Hepatic stellate cell (primary cell): ENCODE measurements around the gene SERPINA12.

Source experiments
- DNase-seq: peaks from one replicate; pipeline ENCODE4 v3.0.0; 2011; ENCODE audit warnings: low spot score

SERPINA12 gene, protein sequence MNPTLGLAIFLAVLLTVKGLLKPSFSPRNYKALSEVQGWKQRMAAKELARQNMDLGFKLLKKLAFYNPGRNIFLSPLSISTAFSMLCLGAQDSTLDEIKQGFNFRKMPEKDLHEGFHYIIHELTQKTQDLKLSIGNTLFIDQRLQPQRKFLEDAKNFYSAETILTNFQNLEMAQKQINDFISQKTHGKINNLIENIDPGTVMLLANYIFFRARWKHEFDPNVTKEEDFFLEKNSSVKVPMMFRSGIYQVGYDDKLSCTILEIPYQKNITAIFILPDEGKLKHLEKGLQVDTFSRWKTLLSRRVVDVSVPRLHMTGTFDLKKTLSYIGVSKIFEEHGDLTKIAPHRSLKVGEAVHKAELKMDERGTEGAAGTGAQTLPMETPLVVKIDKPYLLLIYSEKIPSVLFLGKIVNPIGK

DNA sequence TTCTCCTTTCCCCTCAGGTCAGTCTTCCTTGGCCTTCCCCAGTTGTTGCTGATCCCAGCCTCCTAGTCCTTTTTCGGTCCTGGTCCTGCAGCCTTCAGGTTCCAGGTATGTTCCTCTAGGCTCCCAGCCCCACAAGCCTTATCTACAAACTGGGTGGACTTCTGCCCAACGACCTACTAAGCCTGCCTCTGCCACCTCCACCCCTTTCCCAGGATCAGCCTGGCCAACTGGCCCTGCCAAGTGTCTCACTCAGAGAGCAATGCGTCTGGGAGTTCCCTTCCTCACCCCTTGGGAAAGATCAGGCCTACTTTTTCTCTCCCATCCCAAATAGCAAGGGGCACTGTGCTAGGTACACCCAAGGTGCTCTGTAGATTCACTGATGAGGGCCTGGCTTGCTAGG lies at the start of gene SERPINA12:
TSS of gene SERPINA12 (minus strand) at position 114 of the 400 bp plus-strand sequence. CDS start 11,072 bp downstream, outside the sequence.
- DNase-seq, result no peak

DNA sequence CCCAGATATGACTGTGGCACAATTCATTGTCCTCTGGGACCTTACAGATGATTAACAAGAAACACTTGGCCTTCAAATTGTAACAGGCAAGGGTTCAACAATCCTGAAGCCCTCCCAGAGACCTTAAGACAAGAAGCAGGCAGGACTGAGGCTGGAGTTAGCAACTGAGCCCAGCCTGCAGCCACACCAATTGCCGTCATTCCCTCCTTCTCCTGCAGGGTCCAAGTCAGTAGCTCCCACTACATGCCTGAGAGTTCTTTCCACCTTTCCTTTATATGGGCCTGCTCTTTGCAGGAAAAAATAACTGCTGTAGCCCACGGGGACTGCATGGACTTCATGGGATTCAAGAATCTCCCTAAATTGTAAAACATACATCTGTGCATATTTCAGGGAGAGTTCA lies 49.6 kb upstream of the SERPINA12 start:
- DNase-seq, result no peak

DNA sequence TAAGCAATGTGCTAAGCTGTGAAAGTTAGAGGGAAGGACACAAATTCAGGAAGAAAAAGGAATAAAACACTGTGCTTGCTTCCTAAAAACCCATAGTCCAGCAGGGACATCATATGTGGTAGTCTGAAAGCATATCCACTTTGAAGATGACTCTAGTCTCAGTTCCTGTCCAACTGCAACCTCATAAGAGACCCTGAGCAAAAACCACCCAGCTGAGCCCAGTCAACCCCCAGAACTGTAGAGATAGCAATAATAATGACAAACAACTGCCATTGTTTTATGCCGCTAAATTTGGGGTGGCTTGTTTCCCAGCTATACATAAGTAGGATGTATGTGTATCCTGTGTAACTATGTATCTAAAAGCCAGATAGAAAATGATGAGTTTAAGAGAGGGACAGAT lies 48.1 kb upstream of the SERPINA12 start:
- no peak for DNase-seq

DNA sequence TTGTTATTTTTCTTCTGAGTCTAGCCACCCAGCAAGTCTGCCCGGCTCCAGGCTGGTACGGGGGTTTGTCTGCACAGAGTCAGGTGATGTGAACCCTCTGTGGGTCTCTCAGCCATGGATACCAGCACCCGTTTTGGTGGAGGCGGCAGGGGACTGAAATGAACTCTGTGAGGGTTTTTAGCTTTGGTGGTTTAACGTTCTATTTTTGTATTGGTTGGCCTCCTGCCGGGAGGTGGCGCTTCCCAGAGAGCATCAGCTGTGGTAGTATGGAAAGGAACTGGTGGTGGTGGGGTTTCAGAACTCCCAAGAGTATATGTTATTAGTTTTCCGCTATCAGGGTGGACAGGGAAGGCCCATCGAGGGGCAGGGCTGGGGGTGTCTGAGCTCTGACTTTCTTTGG lies 46.7 kb upstream of the SERPINA12 start:
- no peak for DNase-seq

- DNase-seq, result no peak
Measured at GRCh38 chr14:94550041-94550440, 40.8 kb upstream of the SERPINA12 start.

DNA sequence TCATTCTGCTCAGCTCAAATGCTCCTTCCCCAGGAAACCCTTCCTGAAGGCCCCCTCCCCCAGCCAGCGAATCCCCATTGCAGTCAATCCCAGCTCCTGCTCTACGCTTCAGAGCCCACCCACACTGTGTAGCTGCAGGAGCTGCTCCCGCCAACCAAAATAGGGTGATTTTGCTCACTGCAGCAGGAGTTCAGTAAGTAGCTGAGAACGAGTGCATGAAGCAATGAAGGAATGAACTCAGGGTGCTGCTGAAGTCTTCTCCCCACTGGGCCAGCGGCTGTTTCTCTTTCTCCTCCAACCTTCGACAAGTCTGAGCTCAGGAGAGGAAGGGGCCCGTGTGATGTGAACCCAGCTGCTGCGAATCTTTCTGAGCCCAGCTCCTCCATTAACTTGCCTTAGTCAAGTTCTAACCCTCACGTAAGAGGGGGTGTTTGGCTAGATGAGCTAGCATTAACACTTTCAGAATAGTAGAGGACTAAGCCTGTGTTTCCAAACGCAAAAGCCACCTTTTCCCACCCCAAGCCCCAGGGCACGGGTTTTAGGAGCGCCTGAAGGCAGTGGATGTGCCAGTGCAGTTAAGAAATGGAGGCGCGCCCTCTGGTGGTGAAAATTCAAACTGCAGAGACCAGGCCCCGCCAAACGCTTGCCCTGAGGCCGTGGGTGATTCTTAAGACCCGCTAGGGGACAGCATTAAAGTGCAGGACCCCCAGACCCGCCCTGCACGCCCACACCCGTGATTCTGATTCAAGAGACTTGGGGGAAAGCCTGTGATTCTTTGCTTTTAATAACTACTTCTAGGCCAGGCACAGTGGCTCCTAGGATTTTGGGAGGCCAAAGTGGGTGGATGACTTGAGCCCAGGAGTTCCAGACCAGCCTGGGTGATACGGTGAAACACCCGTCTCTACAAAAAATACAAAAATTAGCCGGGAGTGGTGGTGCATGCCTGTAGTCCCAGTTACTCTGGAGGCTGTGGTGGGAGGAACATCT lies 40.0 kb upstream of the SERPINA12 start:
- DNase-seq, result peak; percentile 52

- no peak for DNase-seq
Measured at GRCh38 chr14:94548131-94548998, 39.1 kb upstream of the SERPINA12 start.

GRCh38 chr14:94547726-94548125 lies 38.5 kb upstream of the SERPINA12 start:
- DNase-seq, result no peak

DNA sequence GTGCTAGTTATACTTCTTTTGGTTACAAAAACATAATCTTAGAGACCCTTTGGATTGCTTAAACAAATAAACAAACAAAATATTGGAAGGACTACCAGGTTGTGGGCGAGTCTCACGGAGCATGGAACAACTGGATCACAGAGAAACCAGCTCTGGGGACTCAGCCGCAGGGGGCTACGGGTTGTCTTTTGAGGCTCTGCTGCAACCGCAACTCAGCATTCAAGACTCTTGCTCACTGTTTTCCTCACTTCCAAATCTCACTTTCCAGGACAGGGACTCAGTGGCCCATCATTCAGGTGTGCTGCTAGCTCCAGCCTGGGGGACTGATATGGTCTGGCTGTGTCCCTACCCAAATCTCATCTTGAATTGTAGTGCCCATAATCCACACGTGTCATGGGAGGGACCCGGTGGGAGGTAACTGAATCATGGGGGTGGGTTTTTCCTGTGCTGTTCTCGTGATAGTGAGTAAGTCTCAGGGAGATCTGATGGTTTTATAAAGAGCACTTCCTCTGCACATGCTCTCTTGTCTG lies 37.9 kb upstream of the SERPINA12 start:
- DNase-seq, result no peak

- DNase-seq, result no peak
Measured at GRCh38 chr14:94545131-94545841, 36.0 kb upstream of the SERPINA12 start.

GRCh38 chr14:94544726-94545125 lies 35.5 kb upstream of the SERPINA12 start:
- DNase-seq, result no peak

GRCh38 chr14:94543449-94544124 lies 34.3 kb upstream of the SERPINA12 start:
- DNase-seq, result no peak

GRCh38 chr14:94542811-94543440 lies 33.7 kb upstream of the SERPINA12 start:
- no peak for DNase-seq

DNA sequence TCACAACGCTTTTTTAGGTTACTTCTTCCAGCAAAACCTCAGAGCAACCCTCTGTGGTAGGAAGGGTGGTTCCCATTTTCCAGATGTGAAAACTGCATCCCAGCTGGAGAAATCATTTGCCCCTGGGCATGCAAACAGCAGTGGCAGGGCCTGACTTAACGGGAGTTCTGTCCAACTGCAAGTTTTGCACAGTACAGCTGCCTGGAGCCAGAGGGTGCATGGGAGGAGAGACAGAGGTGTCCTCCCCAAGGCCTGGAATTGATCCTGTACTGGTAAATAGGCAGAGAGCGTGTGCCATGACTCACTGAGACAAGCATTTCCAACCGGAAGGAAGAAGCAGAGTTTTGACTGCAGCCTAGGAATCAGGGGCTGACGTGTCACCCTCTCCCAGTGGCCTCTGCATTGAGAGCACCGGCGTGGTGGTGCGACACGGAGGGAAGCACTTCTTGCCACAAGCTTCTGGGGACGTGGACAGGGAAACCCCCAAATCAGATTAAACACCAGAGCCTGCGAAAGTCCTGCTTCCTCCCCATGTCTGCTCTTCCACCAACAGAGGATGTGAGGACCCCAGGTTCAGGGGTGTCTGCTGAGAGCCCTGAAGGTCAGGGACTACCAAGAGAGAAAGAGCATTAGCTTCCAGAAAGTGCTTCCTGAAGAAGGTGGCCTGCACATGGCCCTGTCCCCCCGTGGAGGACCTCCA lies 33.0 kb upstream of the SERPINA12 start:
- peak; percentile 69 for DNase-seq

DNA sequence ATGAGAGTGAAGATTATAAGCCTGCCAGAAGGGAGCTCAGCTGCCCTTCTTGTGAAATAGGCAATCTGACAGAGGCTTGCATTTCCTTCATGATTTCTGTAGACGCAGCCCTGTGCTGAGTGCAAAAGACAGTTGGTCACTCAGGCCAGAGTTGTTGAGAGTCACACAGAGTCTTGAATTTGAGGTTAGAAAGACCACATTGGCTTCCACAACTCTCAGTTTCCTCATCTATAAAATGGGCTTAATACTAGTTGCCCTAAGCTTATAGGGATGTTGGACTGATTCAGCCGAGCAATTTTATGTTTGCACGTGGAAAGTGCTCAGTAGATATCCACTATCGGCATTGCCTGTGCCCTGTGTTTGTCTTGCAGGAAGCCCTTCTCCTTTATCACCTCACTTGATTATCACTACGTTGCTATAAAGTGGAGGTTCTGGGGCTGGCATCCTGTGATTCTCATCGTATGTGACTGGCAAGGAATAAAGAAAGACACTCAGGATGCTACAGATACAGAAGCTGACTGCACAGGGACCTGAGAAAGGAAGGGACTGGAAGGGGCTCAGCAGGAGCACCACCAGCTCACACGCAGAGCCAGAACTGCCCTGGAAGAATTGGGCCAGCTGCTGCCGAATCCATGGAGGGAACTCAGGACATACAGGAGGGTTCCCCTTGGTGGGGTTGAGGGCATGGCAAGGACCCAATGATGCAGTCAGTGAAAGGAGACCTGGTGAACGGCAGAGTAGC lies 32.1 kb upstream of the SERPINA12 start:
- DNase-seq, result no peak

DNA sequence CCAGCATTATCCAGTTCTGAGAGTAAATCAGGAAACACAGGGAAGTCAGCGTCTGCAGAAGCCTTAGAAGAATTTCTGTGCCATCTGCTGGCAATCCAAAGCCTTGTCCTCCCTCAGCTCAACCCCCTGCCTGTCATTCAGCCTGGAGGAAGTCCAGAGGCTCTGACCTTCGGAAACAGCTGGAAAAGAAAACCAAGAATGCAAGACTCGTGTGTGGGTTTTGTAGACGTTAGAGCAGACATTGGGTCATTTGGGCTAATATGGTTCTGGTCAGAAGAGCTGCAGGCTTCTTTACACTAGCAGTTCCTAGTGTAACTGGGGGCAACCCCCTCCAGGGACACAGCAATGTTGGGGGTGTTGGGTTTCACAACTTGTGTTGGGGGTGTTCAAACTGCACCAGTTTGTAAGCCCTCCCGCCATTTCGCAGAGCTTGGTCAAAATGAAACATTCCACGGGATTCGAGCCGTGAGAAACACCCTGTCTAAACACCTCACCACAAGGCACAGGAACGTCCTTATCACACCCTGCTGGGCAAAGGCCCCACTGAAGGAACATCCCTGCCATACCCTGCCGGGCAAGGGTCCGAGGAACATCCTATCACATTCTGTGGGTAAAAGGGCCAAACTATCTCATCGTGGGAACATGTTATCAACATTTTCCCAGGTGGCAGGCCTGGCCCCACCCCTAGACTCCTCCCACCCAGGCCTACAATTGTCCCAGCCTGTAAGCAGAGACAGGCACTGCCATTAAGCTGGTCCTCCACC lies 30.9 kb upstream of the SERPINA12 start:
- DNase-seq, result peak; percentile 72

GRCh38 chr14:94539181-94539580 lies 29.9 kb upstream of the SERPINA12 start:
- DNase-seq, result no peak
